ENCODE measurements around the gene ATAD2B. TPM values are rescaled to one million over a fixed set of nuclear protein-coding genes. Genes with fewer than 3 reads are reported as not detected.

Gene ATAD2B
- total and polyA plus RNA-seq, 10 donors = 4.4 to 61.2 (median 36.8) TPM

DNA sequence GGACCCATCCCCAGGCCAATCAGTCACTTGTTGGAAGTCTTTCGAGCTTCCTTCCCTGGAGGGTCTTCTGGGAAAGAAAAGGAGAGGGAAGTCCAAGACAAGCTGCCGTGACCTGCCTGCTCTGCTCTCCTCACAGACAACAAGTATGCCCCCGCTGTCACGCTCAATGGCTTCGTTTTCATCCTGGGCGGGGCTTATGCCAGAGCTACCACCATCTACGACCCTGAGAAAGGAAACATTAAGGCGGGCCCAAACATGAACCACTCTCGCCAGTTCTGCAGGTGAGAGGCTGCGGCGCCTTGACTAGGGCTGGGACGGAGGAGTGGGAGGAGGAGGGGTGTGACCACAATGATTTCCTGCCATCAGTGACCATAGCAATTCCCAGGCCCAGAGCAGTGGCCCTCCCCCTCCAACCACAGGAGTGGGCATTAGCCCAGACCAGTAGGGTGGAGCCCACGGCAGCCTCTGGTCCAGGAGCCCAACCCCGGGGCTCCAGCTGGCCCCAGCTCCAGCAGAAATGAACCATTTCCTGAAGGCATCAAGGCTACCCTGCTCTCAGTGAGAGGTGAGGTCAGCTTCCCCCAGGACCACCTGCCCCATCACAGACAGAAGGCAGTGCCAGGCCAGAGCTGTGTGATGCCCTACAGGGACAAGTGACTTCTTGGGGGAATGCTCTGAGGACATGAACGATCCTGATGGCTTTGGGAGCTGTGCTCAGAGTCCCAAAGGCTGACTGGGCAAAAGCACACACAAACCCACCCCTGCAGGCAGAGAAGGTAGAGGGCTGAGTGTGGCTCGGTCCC, 223.1 kb downstream of the ATAD2B start:
- no peak for DNase-seq
- no peak overlapping the region for H3K27ac ChIP-seq
- no peak overlapping the region for H3K4me3 ChIP-seq
- peaks cover 0 to 93% (median 34%) of the 10 kb centered on the region in 6 donors for H3K36me3 ChIP-seq
- TF ChIP-seq POLR2A (IDR thresholded peaks at IDR 0.05) (no peak), CTCF (IDR thresholded peaks at IDR 0.05 in 8 of 11, conservative IDR thresholded peaks at IDR 0.05 in 3 of 11) (no peak), POLR2AphosphoS5 (IDR thresholded peaks at IDR 0.05) (peak in 1 of 3 donors; percentile 9)
- H3K27me3 ChIP-seq (replicated peaks in 1 of 7) = no peaks in the 10 kb centered on the region
- 83 to 91% (median 87%) methylated on average over 16 of the region's 16 CpGs for WGBS, 5 donors
- intact Hi-C loops (cut with DNase I; ENCODE audit: low total_unique reads) = no loop called here
- no peaks in the 10 kb centered on the region for H3K9me3 ChIP-seq
- peaks cover 0 to 6% (median 0%) of the 10 kb centered on the region in 6 donors for H3K4me1 ChIP-seq

GRCh38 chr2:23703037-23703582, 223.8 kb downstream of the ATAD2B start:
- no peaks in the 10 kb centered on the region for H3K9me3 ChIP-seq
- TF ChIP-seq POLR2A (IDR thresholded peaks at IDR 0.05) (no peak), POLR2AphosphoS5 (IDR thresholded peaks at IDR 0.05) (peak in 1 of 3 donors; percentile 50)
- no peak overlapping the region for H3K27ac ChIP-seq
- peaks cover 0 to 87% (median 28%) of the 10 kb centered on the region in 6 donors for H3K36me3 ChIP-seq
- no peak for DNase-seq
- intact Hi-C loops (cut with DNase I; ENCODE audit: low total_unique reads) = no loop called here
- H3K4me3 ChIP-seq = no peak overlapping the region
- H3K4me1 ChIP-seq = peaks cover 0 to 8% (median 0%) of the 10 kb centered on the region in 6 donors
- H3K27me3 ChIP-seq (replicated peaks in 1 of 7) = no peaks in the 10 kb centered on the region
- WGBS, 5 donors = 94 to 98% (median 96%) methylated on average over 10 to 17 of the region's 17 CpGs

DNA sequence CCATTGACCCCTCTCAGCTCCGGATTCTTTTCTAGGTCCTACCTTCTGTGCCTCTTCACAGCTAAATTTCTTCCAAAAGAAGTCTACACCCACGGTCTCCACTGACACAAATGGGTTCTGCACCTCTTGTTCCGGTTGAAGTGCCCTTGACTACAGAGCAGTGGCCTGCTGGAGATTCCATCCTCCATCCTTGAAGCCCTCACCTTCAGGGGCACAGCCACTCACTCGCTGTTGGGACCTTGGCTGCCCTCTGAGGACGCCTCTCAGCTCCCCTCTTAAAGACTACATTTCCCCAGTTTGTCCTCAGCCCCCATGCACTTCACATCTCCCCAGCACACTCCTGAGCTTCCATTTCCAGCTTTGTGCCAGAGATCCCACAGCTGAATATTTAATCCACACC, 226.3 kb downstream of the ATAD2B start:
- WGBS, 5 donors = 84 to 99% (median 95%) methylated on average over 5 of the region's 5 CpGs
- H3K9me3 ChIP-seq = no peaks in the 10 kb centered on the region
- DNase-seq = no peak
- TF ChIP-seq POLR2A (IDR thresholded peaks at IDR 0.05) (no peak), POLR2AphosphoS5 (IDR thresholded peaks at IDR 0.05) (no peak), CTCF (IDR thresholded peaks at IDR 0.05 in 8 of 11, conservative IDR thresholded peaks at IDR 0.05 in 3 of 11) (no peak)
- intact Hi-C loops (cut with DNase I; ENCODE audit: low total_unique reads) = no loop called here
- no peak overlapping the region for H3K4me3 ChIP-seq
- no peaks in the 10 kb centered on the region for H3K27me3 ChIP-seq (replicated peaks in 1 of 7)
- H3K27ac ChIP-seq = no peak overlapping the region
- peaks cover 0 to 20% (median 4%) of the 10 kb centered on the region in 6 donors for H3K4me1 ChIP-seq
- peaks cover 0 to 76% (median 10%) of the 10 kb centered on the region in 6 donors for H3K36me3 ChIP-seq

- Histone ChIP-seq H3K4me1 (peaks cover 0 to 20% (median 4%) of the 10 kb centered on the region in 6 donors), H3K4me3 (no peak overlapping the region), H3K27ac (peak overlapping the region in 6 of 8 donors; percentile 8 to 72 (median 63)), H3K36me3 (peaks cover 0 to 75% (median 9%) of the 10 kb centered on the region in 6 donors), H3K9me3 (no peaks in the 10 kb centered on the region), H3K27me3 (replicated peaks in 1 of 7) (no peaks in the 10 kb centered on the region)
- intact Hi-C loops (cut with DNase I; ENCODE audit: low total_unique reads) = no loop called here
- 86 to 92% (median 88%) methylated on average over 5 of the region's 5 CpGs for WGBS, 5 donors
- TF ChIP-seq POLR2AphosphoS5 (IDR thresholded peaks at IDR 0.05) = no peak
- DNase-seq = no peak
Observed at GRCh38 chr2:23699580-23699925, 227.4 kb downstream of the ATAD2B start.
